ELF-1 (cell line): ENCODE results near the gene OASL.

Source experiments
- DNase-seq: peaks from one replicate; pipeline ENCODE4 v3.0.0-alpha.2; 2016; ENCODE audit warnings: low read depth, low spot score

The OASL gene

GRCh38 chr12:121015825-121016766 is 22.9 kb downstream of the OASL start, which contains the start of gene C12orf43:
Gene C12orf43, minus strand, starts transcription at chr12:121016487. Its CDS starts 13 bp downstream, at chr12:121016474.
- DNase-seq, result peak; percentile 90

DNA sequence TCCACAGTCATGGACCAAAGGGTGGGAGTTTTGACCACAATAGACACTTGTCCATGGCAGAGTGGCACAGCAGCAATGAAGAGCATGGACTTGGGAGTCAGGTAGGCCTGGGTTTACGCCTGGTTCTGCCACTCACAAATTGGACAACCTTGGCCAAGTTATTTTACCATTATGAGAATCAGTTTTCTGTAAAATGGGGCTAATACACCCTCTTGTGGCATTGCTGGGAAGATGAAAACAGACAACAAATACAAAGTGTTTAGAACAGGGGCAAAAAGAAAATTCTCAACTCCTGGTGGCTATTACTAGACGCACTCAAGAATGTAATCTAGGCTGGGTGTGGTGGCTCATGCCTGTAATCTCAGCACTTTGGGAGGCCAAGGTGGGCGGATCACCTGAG is 25.3 kb downstream of the OASL start:
- DNase-seq, result no peak

DNA sequence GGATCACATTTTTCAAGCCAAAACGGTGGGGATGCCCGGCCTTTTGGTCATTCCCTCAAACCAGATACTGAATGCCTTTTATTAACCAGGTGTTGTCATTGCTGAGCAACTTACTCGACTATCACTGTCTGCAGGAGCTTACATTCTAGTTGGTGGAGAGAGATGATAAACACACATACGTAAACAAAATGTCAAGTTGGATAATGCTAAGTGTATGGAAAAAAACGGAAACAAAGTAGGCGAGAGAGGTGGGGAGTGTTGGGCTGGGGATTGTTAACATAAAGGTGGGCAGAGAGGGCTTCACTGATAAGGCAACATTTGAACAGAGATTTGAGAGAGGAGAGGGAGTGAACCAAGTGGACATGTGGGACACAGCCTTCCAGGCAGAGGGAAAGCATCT is 27.2 kb downstream of the OASL start:
- no peak for DNase-seq

DNA sequence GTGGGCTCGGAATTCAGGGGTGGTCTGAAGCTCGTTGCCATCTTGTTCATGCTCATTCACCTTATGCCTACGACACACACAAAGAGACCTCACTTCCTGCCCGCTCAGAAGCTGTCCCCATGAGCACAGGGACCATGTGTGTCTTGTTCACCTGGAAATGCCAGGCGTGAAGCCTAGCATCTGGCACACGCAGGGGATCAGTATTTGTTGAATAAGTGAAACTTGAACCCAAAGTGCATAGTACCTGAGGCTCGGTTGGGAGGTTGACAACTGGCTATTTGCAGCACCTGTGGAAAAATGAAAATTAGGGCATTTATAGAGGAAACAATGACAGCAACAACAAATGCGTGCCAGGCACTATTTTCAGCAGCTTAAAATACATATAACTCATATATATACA is 28.2 kb downstream of the OASL start:
- DNase-seq, result no peak

GRCh38 chr12:121009741-121010140 is 29.3 kb downstream of the OASL start:
- peak; percentile 70 for DNase-seq

DNA sequence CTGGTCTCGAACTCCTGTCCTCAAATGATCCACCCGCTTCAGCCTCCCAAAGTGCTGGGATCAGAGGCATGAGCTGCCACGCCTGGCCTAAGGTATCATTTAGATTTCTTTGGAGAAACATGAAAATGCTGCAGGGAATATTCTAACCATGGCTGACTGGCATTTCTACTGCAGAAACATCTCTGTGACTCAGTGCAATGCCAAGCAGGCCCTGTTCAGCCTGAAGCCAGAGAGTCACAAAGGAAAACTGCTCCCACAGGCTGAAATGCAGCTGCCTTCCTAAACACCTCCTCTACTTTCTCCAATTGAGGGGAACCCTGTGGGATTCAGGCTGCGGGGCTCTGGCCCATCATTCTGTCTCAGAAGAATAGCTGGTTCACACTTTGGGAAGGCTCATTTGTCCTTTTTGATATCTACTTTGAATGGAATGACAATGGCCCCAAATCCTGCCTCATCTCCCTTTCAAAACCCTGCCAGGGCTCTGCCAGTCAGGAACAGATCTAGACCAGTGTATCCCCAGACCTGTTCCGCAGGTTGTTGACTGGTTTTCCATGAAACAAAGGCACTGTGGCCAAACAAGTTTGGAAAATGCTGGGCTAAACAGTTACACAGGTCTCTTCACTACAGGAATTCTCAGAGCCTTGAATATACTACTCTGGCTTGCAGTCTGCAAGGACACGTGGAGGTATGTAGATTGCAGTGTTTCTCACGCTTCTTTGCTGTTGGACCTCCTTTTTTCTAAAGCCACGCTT is 30.5 kb downstream of the OASL start:
- DNase-seq, result peak; percentile 58

- peak; percentile 88 for DNase-seq
Observed at GRCh38 chr12:121005346-121005815, 33.7 kb downstream of the OASL start.

DNA sequence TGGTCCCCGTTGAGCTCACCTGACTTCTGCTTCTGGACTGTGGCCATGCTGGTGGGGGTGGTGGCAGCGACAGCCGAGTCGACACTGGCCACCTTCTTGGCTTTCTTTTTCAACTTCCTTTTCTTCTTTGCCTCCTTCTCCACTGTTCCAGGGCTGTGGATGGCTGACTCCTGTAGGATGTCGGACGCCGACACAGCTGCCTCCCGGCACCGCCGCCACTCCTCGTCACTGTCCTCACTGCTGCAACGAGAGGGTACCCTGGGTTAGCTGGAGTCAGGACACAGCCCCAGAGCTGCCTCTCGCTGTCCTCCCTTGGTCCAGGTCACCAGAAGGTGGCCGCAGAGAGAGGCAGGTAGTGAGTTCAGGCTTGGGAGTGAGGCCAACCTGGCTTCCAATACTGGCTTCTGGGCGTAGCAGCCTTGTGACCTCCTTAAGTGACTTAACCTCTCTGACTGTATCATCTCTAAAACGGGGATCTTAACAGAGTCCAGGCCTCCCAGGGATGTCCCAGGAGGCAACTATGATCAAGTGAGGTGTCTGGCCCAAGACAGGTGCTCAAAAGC is 34.7 kb downstream of the OASL start:
- DNase-seq, result no peak

GRCh38 chr12:121003650-121004049 is 35.4 kb downstream of the OASL start:
- peak; percentile 57 for DNase-seq

DNA sequence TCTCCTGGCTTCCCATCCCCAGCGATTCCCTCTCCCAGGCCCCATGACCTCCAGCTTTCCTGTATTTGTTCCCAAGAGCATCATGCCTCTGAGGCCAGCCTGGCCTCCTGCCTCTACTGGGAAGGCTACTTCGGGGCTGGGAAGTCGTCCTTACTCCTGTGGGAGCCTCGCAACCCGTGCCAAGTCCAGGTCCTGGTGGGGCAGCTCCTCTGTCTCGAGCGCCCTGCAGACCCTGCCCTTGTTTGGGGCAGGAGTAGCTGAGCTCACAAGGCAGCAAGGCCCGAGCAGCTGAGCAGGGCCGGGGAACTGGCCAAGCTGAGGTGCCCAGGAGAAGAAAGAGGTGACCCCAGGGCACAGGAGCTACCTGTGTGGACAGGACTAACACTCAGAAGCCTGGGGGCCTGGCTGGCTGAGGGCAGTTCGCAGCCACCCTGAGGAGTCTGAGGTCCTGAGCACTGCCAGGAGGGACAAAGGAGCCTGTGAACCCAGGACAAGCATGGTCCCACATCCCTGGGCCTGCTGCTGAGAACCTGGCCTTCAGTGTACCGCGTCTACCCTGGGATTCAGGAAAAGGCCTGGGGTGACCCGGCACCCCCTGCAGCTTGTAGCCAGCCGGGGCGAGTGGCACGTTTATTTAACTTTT is 37.1 kb downstream of the OASL start:
- DNase-seq, result no peak

GRCh38 chr12:121001060-121001459 is 38.0 kb downstream of the OASL start:
- DNase-seq, result no peak

DNA sequence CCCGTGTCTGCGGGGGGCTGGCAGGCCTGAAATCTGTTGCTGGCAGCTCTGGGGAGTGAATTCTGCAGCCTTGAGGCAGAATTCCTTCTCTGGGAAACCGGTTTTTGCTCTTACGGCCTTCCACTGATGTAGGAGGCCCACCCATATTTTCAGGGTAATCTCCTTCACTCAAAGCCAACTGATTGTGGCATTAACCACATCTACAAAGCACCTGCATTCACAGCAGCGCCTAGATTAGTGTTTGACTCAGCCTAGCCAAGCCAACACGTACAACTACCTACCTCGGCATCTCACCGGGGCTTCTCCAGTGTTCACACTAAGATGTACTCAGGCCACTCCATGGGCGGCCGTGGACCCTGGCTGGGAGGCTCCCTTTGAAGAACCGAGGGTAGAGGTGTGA is 38.5 kb downstream of the OASL start:
- DNase-seq, result peak; percentile 44

- DNase-seq, result peak; percentile 41
Observed at GRCh38 chr12:120999191-121000120, 39.6 kb downstream of the OASL start.

DNA sequence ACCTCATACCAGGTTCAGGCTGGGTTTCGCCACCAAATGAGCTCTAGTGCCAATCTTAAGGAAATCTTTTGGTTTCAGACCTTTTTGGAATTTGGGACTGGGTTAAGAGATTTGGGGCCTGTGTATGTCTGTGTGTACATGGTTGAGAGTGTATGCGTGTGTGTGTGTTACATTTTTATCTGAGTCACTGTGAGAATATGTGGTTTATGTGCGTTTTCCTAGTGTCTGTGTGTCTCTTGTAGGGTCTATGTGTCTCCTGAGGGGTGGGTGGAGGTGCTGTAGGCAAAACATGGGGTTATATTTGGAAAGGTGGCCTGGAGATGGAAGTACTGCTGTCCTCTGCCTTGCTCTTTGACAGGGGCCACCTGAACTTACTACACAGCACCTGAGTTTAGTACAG is 40.6 kb downstream of the OASL start:
- no peak for DNase-seq

DNA sequence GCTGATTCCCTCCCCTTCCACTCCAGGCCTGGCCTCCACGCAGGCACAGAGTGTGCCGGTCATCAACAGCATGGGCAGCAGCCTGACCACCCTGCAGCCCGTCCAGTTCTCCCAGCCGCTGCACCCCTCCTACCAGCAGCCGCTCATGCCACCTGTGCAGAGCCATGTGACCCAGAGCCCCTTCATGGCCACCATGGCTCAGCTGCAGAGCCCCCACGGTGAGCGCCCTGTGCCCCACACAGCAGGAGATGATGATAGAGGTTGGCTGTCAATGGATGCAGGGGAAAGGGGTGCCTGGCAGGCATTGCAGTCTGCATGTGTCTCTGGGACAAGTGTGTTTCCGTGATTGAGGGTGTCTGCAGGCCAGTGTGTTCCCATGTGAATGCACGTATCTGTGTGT is 41.6 kb downstream of the OASL start:
- no peak for DNase-seq

GRCh38 chr12:120996133-120996746 is 42.8 kb downstream of the OASL start:
- no peak for DNase-seq

DNA sequence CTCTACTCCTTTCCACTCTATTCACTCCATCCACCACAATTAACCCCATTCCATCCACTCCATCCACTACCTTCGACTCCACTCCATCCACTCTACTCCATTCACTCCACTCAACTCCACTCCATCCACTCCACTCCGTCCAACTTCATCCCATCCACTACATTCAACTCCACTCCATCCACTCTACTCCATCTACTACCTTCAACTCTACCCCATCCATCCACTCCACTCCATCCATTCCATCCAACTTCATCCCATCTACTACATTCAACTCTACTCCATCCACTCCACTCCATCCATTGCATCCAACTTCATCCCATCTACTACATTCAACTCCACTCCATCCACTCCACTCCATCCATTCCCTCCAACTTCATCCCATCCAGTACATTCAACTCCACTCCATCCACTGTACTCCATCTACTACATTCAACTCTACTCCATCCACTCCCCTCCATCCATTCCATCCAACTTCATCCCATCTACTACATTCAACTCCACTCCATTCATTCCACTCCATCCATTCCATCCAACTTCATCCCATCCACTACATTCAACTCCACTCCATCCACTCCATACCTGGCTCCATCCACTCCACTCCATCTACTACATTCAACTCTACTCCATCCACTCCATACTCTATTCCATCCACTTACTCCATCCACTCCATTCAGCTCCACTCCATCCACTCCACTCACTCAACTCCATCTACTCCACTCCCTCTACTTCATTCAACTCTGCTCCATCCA is 44.3 kb downstream of the OASL start:
- DNase-seq, result no peak

GRCh38 chr12:120994059-120994458 is 45.0 kb downstream of the OASL start:
- no peak for DNase-seq

- DNase-seq, result no peak
Observed at GRCh38 chr12:120993496-120993895, 45.5 kb downstream of the OASL start.
